A673 (cell line): ENCODE results near the gene MTREX. TPM values are rescaled to one million over a fixed set of nuclear protein-coding genes. Genes with fewer than 3 reads are reported as not detected.

Experiments
- BruUV-seq: library from RNA; stranded (reverse); fragments of 400-500 nt; replicated peaks from 2 replicates; lab custom pipeline; 2021; lab: Mats Ljungman, UMichigan
- CTCF ChIA-PET: fragments of 300-600 bp; sonication (Branson Sonifier 250); formaldehyde crosslinking; loops from one replicate; lab custom pipeline; 2022; ENCODE audit warnings: antibody characterized with exemption; lab: Charles Lee
- POLR2A ChIA-PET: fragments of 300-600 bp; sonication (Branson Sonifier 250); formaldehyde crosslinking; loops from one replicate; lab custom pipeline; 2022; ENCODE audit warnings: antibody characterized with exemption; ENCODE audit not compliant: low non-redundant PET; lab: Charles Lee
- DNase-seq: peaks from one replicate; pipeline ENCODE4 v3.0.0-alpha.2; 2015; ENCODE audit warnings: low spot score
- H3K27ac ChIP-seq: fragments of 200-600 bp; sonication (generic); 2 replicates; pipeline ENCODE4 v1.5.1; 2016; ENCODE audit warnings: mixed run types, low read depth, mild to moderate bottlenecking, mixed read lengths, antibody characterized with exemption, low read length; ENCODE audit not compliant: poor library complexity, severe bottlenecking
- H3K27me3 ChIP-seq: fragments of 200-600 bp; sonication (generic); replicated peaks from 2 replicates; pipeline ENCODE4 v1.6.1; 2017; ENCODE audit warnings: mixed run types, low read depth, mild to moderate bottlenecking, mixed read lengths, antibody characterized with exemption, low read length; ENCODE audit not compliant: insufficient read depth, poor library complexity
- H3K36me3 ChIP-seq: fragments of 200-600 bp; sonication (generic); 2 replicates; pipeline ENCODE4 v1.6.1; 2016; ENCODE audit warnings: mixed run types, mild to moderate bottlenecking, mixed read lengths, antibody characterized with exemption, low read length; ENCODE audit not compliant: insufficient read depth, poor library complexity, severe bottlenecking
- H3K4me1 ChIP-seq: fragments of 200-600 bp; sonication (generic); 2 replicates; pipeline ENCODE4 v1.6.1; 2017; ENCODE audit warnings: mixed run types, mild to moderate bottlenecking, mixed read lengths, antibody characterized with exemption, low read length; ENCODE audit not compliant: insufficient read depth, poor library complexity, severe bottlenecking
- H3K4me3 ChIP-seq: fragments of 200-600 bp; sonication (generic); 2 replicates; pipeline ENCODE4 v1.5.1; 2016; ENCODE audit warnings: low read depth, mixed run types, mild to moderate bottlenecking, mixed read lengths, low read length; ENCODE audit not compliant: poor library complexity, severe bottlenecking
- H3K9me3 ChIP-seq: fragments of 200-600 bp; sonication (generic); 2 replicates; pipeline ENCODE4 v1.6.1; 2016; ENCODE audit warnings: mixed run types, low read depth, mild to moderate bottlenecking, mixed read lengths, antibody characterized with exemption, low read length; ENCODE audit not compliant: poor library complexity, severe bottlenecking
- CTCF ChIP-seq: fragments of 300-800, 200-600 bp; sonication (generic); conservative IDR thresholded peaks from 2 replicates; pipeline ENCODE4 v1.5.1; 2017; ENCODE audit warnings: low read depth, mild to moderate bottlenecking, antibody characterized with exemption, low read length, moderate library complexity, mixed read lengths
- EZH2 ChIP-seq: fragments of 200-600 bp; sonication (generic); IDR thresholded peaks from 2 replicates; pipeline ENCODE4 v1.6.1; 2017; ENCODE audit warnings: borderline replicate concordance, low read depth, mild to moderate bottlenecking, mixed read lengths, antibody characterized with exemption, low read length; ENCODE audit not compliant: poor library complexity, severe bottlenecking
- intact Hi-C: fragments of 100-400 bp; cut with micrococcal nuclease; formaldehyde crosslinking; loops from one replicate; pipeline ENCODE4 v1.10.0; 2022; ENCODE audit not compliant: unreplicated experiment
- total RNA-seq: library from RNA; stranded (reverse); gene quantifications from 2 replicates; pipeline ENCODE4 v1.2.3, GENCODE V29; 2021

The MTREX gene
- total RNA-seq, 1 experiment from 2014 or later = 135 TPM

DNA sequence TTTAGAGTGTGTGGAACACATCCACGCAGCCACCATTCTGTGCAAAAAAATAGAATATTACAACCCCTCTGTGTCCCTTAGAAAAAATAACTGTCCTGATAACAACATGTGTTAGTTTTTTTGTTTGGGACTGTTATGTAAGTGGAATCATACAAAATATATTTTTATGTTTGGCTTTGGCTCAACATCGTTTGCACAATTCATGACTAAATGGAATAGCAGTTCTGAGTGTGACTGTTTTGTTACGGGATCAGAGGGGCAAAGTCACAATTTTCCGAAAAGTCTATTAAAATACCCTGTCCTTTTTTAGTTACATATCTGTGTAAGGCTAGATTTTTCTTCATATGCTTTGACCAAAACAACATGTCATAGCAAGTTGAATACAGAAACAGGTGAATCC, 12.8 kb downstream of the MTREX start:
- Histone ChIP-seq H3K9me3 (no peaks in the 10 kb centered on the region), H3K27ac (no peak overlapping the region), H3K36me3 (peaks cover 8% of the 10 kb centered on the region), H3K4me3 (no peak overlapping the region), H3K27me3 (no peaks in the 10 kb centered on the region), H3K4me1 (no peaks in the 10 kb centered on the region)
- CTCF ChIA-PET = no interaction called here
- POLR2A ChIA-PET = no interaction called here
- TF ChIP-seq EZH2 (no peak), CTCF (no peak)
- intact Hi-C loops = loop anchor here (5.0 kb wide), 1 partner anchor 372 kb away; no protein-coding TSS in a partner anchor
- BruUV-seq = no TSS peak
- DNase-seq = no peak

GRCh38 chr5:55324006-55324405, 16.2 kb downstream of the MTREX start:
- Histone ChIP-seq H3K4me3 (no peak overlapping the region), H3K4me1 (no peaks in the 10 kb centered on the region), H3K36me3 (peaks cover 30% of the 10 kb centered on the region), H3K9me3 (no peaks in the 10 kb centered on the region), H3K27ac (no peak overlapping the region), H3K27me3 (no peaks in the 10 kb centered on the region)
- no peak for TF ChIP-seq CTCF
- TF ChIP-seq EZH2 = no peak
- ChIA-PET POLR2A (no interaction called here), CTCF (no interaction called here)
- no peak for DNase-seq
- intact Hi-C loops = loop anchor here (5.0 kb wide), 1 partner anchor 368 kb away; no protein-coding TSS in a partner anchor
- BruUV-seq = no TSS peak

GRCh38 chr5:55324815-55325418, 17.1 kb downstream of the MTREX start:
- TF ChIP-seq CTCF = peak; percentile 72
- no peak for TF ChIP-seq EZH2
- Histone ChIP-seq H3K36me3 (peaks cover 35% of the 10 kb centered on the region), H3K27ac (no peak overlapping the region), H3K9me3 (no peaks in the 10 kb centered on the region), H3K27me3 (no peaks in the 10 kb centered on the region), H3K4me3 (no peak overlapping the region), H3K4me1 (no peaks in the 10 kb centered on the region)
- intact Hi-C loops = loop anchor here (5.0 kb wide), 1 partner anchor 367 kb away; no protein-coding TSS in a partner anchor
- ChIA-PET CTCF (interaction anchor here (1.0 kb wide), 1 partner anchor 367 kb away, joined by 3 read pairs; no protein-coding TSS in a partner anchor), POLR2A (no interaction called here)
- BruUV-seq = TSS peak; percentile 9
- peak; percentile 60 for DNase-seq
